Osteocyte (in vitro differentiated cells): ENCODE data around the gene MDP1. TPM values are rescaled to one million over a fixed set of nuclear protein-coding genes. Genes with fewer than 3 reads are reported as not detected.

ENCODE experiments used
- DNase-seq: peaks from one replicate; pipeline ENCODE4 v3.0.0; 2021; ENCODE audit warnings: mixed read lengths; ENCODE audit not compliant: unreplicated experiment; ENCODE audit errors: extremely low spot score
- H3K27ac Mint-ChIP-seq: one replicate; pipeline ENCODE4 v1.8.0; 2021; ENCODE audit warnings: mild to moderate bottlenecking, mixed read lengths; ENCODE audit not compliant: unreplicated experiment
- H3K27me3 Mint-ChIP-seq: one replicate; pipeline ENCODE4 v1.8.0; 2021; ENCODE audit warnings: mixed read lengths; ENCODE audit not compliant: unreplicated experiment
- H3K36me3 Mint-ChIP-seq: one replicate; pipeline ENCODE4 v1.8.0; 2021; ENCODE audit warnings: mixed read lengths; ENCODE audit not compliant: unreplicated experiment
- H3K4me1 Mint-ChIP-seq: one replicate; pipeline ENCODE4 v1.8.0; 2021; ENCODE audit warnings: mixed read lengths; ENCODE audit not compliant: unreplicated experiment
- H3K4me3 Mint-ChIP-seq: one replicate; pipeline ENCODE4 v1.8.0; 2021; ENCODE audit warnings: mild to moderate bottlenecking, moderate library complexity, mixed read lengths; ENCODE audit not compliant: unreplicated experiment
- H3K9me3 Mint-ChIP-seq: one replicate; pipeline ENCODE4 v1.8.0; 2021; ENCODE audit warnings: mixed read lengths; ENCODE audit not compliant: unreplicated experiment
- CTCF ChIP-seq: fragments of 200-600 bp; sonication (generic); IDR thresholded peaks from 2 replicates; pipeline ENCODE4 v1.5.0; 2021; ENCODE audit warnings: antibody characterized with exemption, mild to moderate bottlenecking, moderate library complexity
- total RNA-seq: library from RNA; stranded (reverse); gene quantifications from 2 replicates; pipeline ENCODE4 v1.2.1, GENCODE V29; 2021

MDP1 gene
- total RNA-seq, 1 donor from 2014 or later: 25.4 TPM

- Mint-ChIP-seq H3K36me3 (no peaks in the 10 kb centered on the region), H3K27me3 (no peaks in the 10 kb centered on the region), H3K27ac (no peak overlapping the region), H3K9me3 (no peaks in the 10 kb centered on the region), H3K4me1 (peaks cover 15% of the 10 kb centered on the region), H3K4me3 (no peak overlapping the region)
- no peak for DNase-seq
- no peak for TF ChIP-seq CTCF
Measured at GRCh38 chr14:24254630-24255392, 38.9 kb upstream of the MDP1 start.

GRCh38 chr14:24253936-24254335 lies 38.1 kb upstream of the MDP1 start:
- Mint-ChIP-seq H3K36me3 (no peaks in the 10 kb centered on the region), H3K9me3 (no peaks in the 10 kb centered on the region), H3K4me1 (peaks cover 9% of the 10 kb centered on the region), H3K4me3 (no peak overlapping the region), H3K27me3 (no peaks in the 10 kb centered on the region), H3K27ac (no peak overlapping the region)
- no peak for TF ChIP-seq CTCF
- DNase-seq: no peak

- no peak for TF ChIP-seq CTCF
- Mint-ChIP-seq H3K36me3 (no peaks in the 10 kb centered on the region), H3K27me3 (no peaks in the 10 kb centered on the region), H3K27ac (no peak overlapping the region), H3K9me3 (no peaks in the 10 kb centered on the region), H3K4me1 (peaks cover 2% of the 10 kb centered on the region), H3K4me3 (no peak overlapping the region)
- no peak for DNase-seq
Measured at GRCh38 chr14:24252289-24253124, 36.6 kb upstream of the MDP1 start.

GRCh38 chr14:24251880-24252288 lies 36.0 kb upstream of the MDP1 start:
- Mint-ChIP-seq H3K27ac (no peak overlapping the region), H3K4me3 (no peak overlapping the region), H3K27me3 (no peaks in the 10 kb centered on the region), H3K4me1 (peaks cover 4% of the 10 kb centered on the region), H3K36me3 (no peaks in the 10 kb centered on the region), H3K9me3 (no peaks in the 10 kb centered on the region)
- no peak for TF ChIP-seq CTCF
- no peak for DNase-seq

GRCh38 chr14:24250354-24250753 lies 34.5 kb upstream of the MDP1 start:
- Mint-ChIP-seq H3K4me3 (no peak overlapping the region), H3K4me1 (peaks cover 5% of the 10 kb centered on the region), H3K36me3 (no peaks in the 10 kb centered on the region), H3K27me3 (no peaks in the 10 kb centered on the region), H3K27ac (no peak overlapping the region), H3K9me3 (no peaks in the 10 kb centered on the region)
- no peak for DNase-seq
- no peak for TF ChIP-seq CTCF
